NCI-H2227 treated with DMSO at 0.1 percent for 48 hours (cell line): ENCODE data around the gene DLG2.
"Not testable (repeated sequence)": the region's sequence is repeated elsewhere in the genome, so short reads cannot be mapped to it uniquely, and the experiment has no call there.

Experiments used
- DNase-seq: peaks from one replicate; lab custom pipeline; 2025; lab: John Stamatoyannopoulos, UW

Gene DLG2

GRCh38 chr11:85229723-85230122, 397.4 kb downstream of the DLG2 start:
- DNase-seq, result not testable (repeated sequence)

- no peak for DNase-seq
Observed at GRCh38 chr11:85196968-85197367, 430.2 kb downstream of the DLG2 start.

GRCh38 chr11:85195934-85196333, 431.2 kb downstream of the DLG2 start:
- DNase-seq, result no peak

GRCh38 chr11:85187992-85188391, 439.2 kb downstream of the DLG2 start:
- no peak for DNase-seq

- no peak for DNase-seq
Observed at GRCh38 chr11:85184721-85185120, 442.4 kb downstream of the DLG2 start.

- DNase-seq, result peak; percentile 41
Observed at GRCh38 chr11:85182441-85183387, 444.4 kb downstream of the DLG2 start.

- DNase-seq, result no peak
Observed at GRCh38 chr11:85180528-85180927, 446.6 kb downstream of the DLG2 start.

- no peak for DNase-seq
Observed at GRCh38 chr11:85171648-85172257, 455.4 kb downstream of the DLG2 start.

- DNase-seq, result no peak
Observed at GRCh38 chr11:85170184-85170583, 457.0 kb downstream of the DLG2 start.

- DNase-seq, result no peak
Observed at GRCh38 chr11:85167471-85167870, 459.7 kb downstream of the DLG2 start.

- DNase-seq, result no peak
Observed at GRCh38 chr11:85167038-85167437, 460.1 kb downstream of the DLG2 start.

- DNase-seq, result no peak
Observed at GRCh38 chr11:85165819-85166218, 461.3 kb downstream of the DLG2 start.

GRCh38 chr11:85164743-85165142, 462.4 kb downstream of the DLG2 start:
- no peak for DNase-seq

GRCh38 chr11:85154294-85154693, 472.9 kb downstream of the DLG2 start:
- DNase-seq, result no peak

- DNase-seq, result no peak
Observed at GRCh38 chr11:85137597-85137996, 489.5 kb downstream of the DLG2 start.

GRCh38 chr11:85133636-85134035, 493.5 kb downstream of the DLG2 start:
- peak; percentile 70 for DNase-seq

GRCh38 chr11:85132851-85133585, 494.1 kb downstream of the DLG2 start:
- peak; percentile 52 for DNase-seq

- no peak for DNase-seq
Observed at GRCh38 chr11:85127349-85127748, 499.8 kb downstream of the DLG2 start.

GRCh38 chr11:85123752-85124231, 503.4 kb downstream of the DLG2 start:
- DNase-seq, result no peak

- no peak for DNase-seq
Observed at GRCh38 chr11:85118151-85118550, 509.0 kb downstream of the DLG2 start.

GRCh38 chr11:85115798-85116197, 511.3 kb downstream of the DLG2 start:
- no peak for DNase-seq

GRCh38 chr11:85114786-85115185, 512.4 kb downstream of the DLG2 start:
- no peak for DNase-seq
